Measurements from ENCODE around the gene SLC17A6. TPM values are rescaled to one million over a fixed set of nuclear protein-coding genes. Genes with fewer than 3 reads are reported as not detected.

The SLC17A6 gene
- total and polyA plus RNA-seq, 2 donors (not counting 3 experiments of a cell fraction or from before 2014, with no cell fraction given) = not detected

DNA sequence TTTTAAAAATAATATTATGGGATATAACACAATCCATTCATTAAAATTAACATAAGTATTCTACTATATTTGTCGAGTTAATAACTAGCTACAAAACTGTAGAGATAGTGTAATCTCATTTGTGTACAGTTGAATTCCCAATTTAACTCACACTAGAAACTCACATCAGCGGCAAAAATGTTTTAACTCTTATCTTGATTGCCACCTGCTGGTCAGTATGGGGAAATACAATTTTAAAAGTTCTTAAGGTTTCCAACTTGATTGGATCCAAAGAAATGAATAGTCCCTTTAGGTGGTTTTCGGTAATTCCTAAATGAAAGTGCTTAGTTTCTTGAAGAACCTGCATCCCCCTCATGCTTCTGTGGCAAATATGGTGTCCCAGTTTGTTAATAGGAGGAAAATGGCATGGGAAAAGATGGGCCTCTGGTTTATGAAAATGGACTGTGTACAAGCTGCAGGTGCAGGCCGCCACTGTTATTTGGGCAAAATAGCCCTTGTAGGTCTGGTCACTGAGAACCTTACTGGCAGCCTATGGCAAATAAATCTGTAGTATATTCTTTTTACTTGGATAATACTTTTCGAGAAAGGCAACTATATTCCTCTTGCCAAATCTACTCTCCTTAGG lies 33.7 kb upstream of the SLC17A6 start:
- no peaks in the 10 kb centered on the region for H4K20me1 ChIP-seq (replicated peaks; ENCODE audit: control insufficient read depth, extremely low read depth, insufficient read depth, low read length)
- H3K9ac ChIP-seq (replicated peaks; ENCODE audit: extremely low read depth, insufficient read depth, low read length) = no peak overlapping the region
- intact Hi-C loops (cut with micrococcal nuclease) = loop anchor here (1.0 kb wide), 3 partner anchors 59 to 1656 kb away; no protein-coding TSS in a partner anchor
- no peaks in the 10 kb centered on the region for H3K79me2 ChIP-seq (ENCODE audit: control insufficient read depth, insufficient read depth, low read length)
- no peak overlapping the region for H3K4me3 ChIP-seq (replicated peaks in 1 of 3; ENCODE audit: insufficient read depth in 1 of 3, low read depth in 1 of 3, low read length in 3 of 3)
- dilution Hi-C loops (cut with MboI; ENCODE audit: extremely low pct_ligation_motif_present, low sequenced_read_pairs) = no loop called here
- TF ChIP-seq CTCF (IDR thresholded peaks at IDR 0.05; ENCODE audit: extremely low read depth in 1 of 2, insufficient read depth in 1 of 2, low read depth in 1 of 2, low read length in 2 of 2) (peak; percentile 19 to 39), MYC (IDR thresholded peaks at IDR 0.05; ENCODE audit: low read depth, low read length) (no peak)
- no TSS peak for BruUV-seq (replicated peaks)
- no peak overlapping the region for H3K27ac ChIP-seq (ENCODE audit: insufficient read depth, low read depth, low read length)
- no peak overlapping the region for H3K4me2 ChIP-seq (ENCODE audit: insufficient read depth, low read length)
- H3K4me1 ChIP-seq (ENCODE audit: control insufficient read depth, extremely low read depth, insufficient read depth, low read length) = no peaks in the 10 kb centered on the region
- FAIRE-seq (no peak), DNase-seq (ENCODE audit: low read depth, low spot score) (peak; percentile 34)
- H3K27me3 ChIP-seq (ENCODE audit: control insufficient read depth in 2 of 2, insufficient read depth in 2 of 2, low read length in 2 of 2) = peaks cover 0 to 12% of the 10 kb centered on the region in 2 experiments
- no peaks in the 10 kb centered on the region for H3K9me1 ChIP-seq (replicated peaks; ENCODE audit: control insufficient read depth, extremely low read depth, insufficient read depth, low read length)
- no peaks in the 10 kb centered on the region for H3K36me3 ChIP-seq (ENCODE audit: control insufficient read depth in 2 of 2, extremely low read depth in 1 of 2, insufficient read depth in 2 of 2, low read length in 2 of 2)
- ChIA-PET POLR2A (no interaction called here), CTCF (interaction anchor here (0.8 to 3.2 kb wide), 10 partner anchors 14 to 1659 kb away, joined by 3 to 26 read pairs (median 4); no protein-coding TSS in a partner anchor)
- no peaks in the 10 kb centered on the region for H3K9me3 ChIP-seq (replicated peaks; ENCODE audit: control insufficient read depth, insufficient read depth, low read length)
- no peak overlapping the region for H2AFZ ChIP-seq (ENCODE audit: low read depth, low read length)

DNA sequence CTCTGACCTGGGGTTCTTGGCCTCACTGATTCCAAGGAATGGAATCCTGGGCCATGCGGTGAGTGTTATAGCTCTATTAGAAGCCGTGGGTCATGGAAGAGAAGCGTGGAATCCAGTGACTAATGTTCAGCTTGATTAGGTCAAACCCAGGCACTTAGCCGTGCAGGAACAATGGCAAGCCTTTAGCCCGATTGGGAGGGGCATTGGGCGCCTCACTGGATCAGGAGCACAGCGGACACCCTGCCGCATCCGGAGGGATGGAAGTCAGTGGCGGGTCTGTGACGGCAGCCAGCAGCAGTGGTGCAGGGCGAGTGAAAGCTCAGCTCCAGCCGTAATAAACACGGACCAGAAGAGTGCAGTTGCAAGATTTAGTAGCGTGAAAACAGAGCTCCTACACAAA lies 20.5 kb upstream of the SLC17A6 start:
- Histone ChIP-seq H4K20me1 (replicated peaks; ENCODE audit: control insufficient read depth, extremely low read depth, insufficient read depth, low read length) (no peaks in the 10 kb centered on the region), H3K4me2 (ENCODE audit: insufficient read depth, low read length) (no peak overlapping the region), H3K36me3 (ENCODE audit: control insufficient read depth in 2 of 2, extremely low read depth in 1 of 2, insufficient read depth in 2 of 2, low read length in 2 of 2) (no peaks in the 10 kb centered on the region), H3K4me3 (replicated peaks in 1 of 3; ENCODE audit: insufficient read depth in 1 of 3, low read depth in 1 of 3, low read length in 3 of 3) (no peak overlapping the region), H2AFZ (ENCODE audit: low read depth, low read length) (no peak overlapping the region), H3K27me3 (ENCODE audit: control insufficient read depth in 2 of 2, insufficient read depth in 2 of 2, low read length in 2 of 2) (no peaks in the 10 kb centered on the region), H3K79me2 (ENCODE audit: control insufficient read depth, insufficient read depth, low read length) (no peaks in the 10 kb centered on the region), H3K9me1 (replicated peaks; ENCODE audit: control insufficient read depth, extremely low read depth, insufficient read depth, low read length) (peaks cover 2% of the 10 kb centered on the region), H3K9ac (replicated peaks; ENCODE audit: extremely low read depth, insufficient read depth, low read length) (no peak overlapping the region), H3K9me3 (replicated peaks; ENCODE audit: control insufficient read depth, insufficient read depth, low read length) (no peaks in the 10 kb centered on the region), H3K27ac (ENCODE audit: insufficient read depth, low read depth, low read length) (no peak overlapping the region), H3K4me1 (ENCODE audit: control insufficient read depth, extremely low read depth, insufficient read depth, low read length) (no peaks in the 10 kb centered on the region)
- intact Hi-C loops (cut with micrococcal nuclease) = no loop called here
- POLR2A ChIA-PET = no interaction called here
- TF ChIP-seq EZH2 (IDR thresholded peaks at IDR 0.05; ENCODE audit: borderline replicate concordance, low read depth, low read length, severe bottlenecking) (no peak), MYC (IDR thresholded peaks at IDR 0.05; ENCODE audit: low read depth, low read length) (no peak), JUN (IDR thresholded peaks at IDR 0.05; ENCODE audit: borderline replicate concordance, insufficient read depth, insufficient read length, low read depth) (no peak), POLR2AphosphoS5 (IDR thresholded peaks at IDR 0.05; ENCODE audit: insufficient read depth, low read depth, low read length) (no peak), POLR2A (IDR thresholded peaks at IDR 0.05; ENCODE audit: low read depth, low read length) (no peak), GATA2 (IDR thresholded peaks at IDR 0.05; ENCODE audit: insufficient read depth, insufficient read length, low read depth, low read length) (no peak), FOS (IDR thresholded peaks at IDR 0.05; ENCODE audit: borderline replicate concordance, insufficient read depth, low read length) (no peak), CTCF (IDR thresholded peaks at IDR 0.05; ENCODE audit: extremely low read depth in 1 of 2, insufficient read depth in 1 of 2, low read depth in 1 of 2, low read length in 2 of 2) (no peak)
- TF ChIP-seq, protein P1, sequence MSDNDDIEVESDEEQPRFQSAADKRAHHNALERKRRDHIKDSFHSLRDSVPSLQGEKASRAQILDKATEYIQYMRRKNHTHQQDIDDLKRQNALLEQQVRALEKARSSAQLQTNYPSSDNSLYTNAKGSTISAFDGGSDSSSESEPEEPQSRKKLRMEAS (IDR thresholded peaks at IDR 0.05; ENCODE audit: insufficient read depth, insufficient read length) = no peak
- dilution Hi-C loops (cut with MboI; ENCODE audit: extremely low pct_ligation_motif_present, low sequenced_read_pairs) = no loop called here
- CTCF ChIA-PET = interaction anchor here (0.8 to 1.4 kb wide), 3 partner anchors 10 to 73 kb away, joined by 3 to 5 read pairs (median 3); no protein-coding TSS in a partner anchor
- no TSS peak for BruUV-seq (replicated peaks)
- FAIRE-seq (no peak), DNase-seq (ENCODE audit: low read depth, low spot score) (no peak)

All from endothelial cell of umbilical vein (primary cell).